ENCODE data around the gene DYNC1LI1.
A peak's percentile ranks its signal among the peaks of the same experiment; 100 is the strongest.

The DYNC1LI1 gene

DNA sequence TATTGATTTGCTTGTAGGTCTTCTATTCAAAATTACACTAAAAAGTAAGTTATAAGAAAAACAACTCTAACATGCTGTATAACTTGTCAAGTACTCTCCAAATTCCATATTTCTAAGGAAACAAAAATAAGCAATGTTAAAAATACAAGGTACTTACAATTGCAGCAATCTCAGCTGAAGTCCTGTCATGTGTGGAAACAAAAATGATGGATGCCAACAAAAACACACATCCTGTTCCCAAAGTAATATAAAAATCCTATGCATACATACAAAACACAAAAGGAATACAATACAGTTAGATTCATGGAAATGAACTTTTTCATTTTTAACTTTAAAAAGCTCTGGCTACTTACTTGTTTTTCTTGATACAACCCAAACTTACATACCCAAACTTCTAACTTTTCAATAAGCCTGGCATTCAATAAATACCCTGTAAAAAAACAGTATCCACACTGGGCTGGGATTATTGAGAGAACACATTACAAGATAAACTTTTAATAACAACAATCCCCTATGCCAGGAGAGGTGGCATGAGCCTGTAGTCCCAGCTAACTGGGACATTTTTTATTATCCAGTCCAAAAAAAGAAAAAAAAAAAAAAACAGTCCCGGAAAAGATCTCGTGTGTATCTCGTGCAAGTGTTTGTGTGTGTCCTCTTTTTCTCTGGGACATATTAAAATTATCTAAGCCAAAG is 82.7 kb downstream of the DYNC1LI1 start:
- DNase-seq = no peak

- DNase-seq = peak in 1 of 2 donors; percentile 58
These were observed 86.2 kb downstream of the DYNC1LI1 start for GRCh38 chr3:32484436-32484835.

DNA sequence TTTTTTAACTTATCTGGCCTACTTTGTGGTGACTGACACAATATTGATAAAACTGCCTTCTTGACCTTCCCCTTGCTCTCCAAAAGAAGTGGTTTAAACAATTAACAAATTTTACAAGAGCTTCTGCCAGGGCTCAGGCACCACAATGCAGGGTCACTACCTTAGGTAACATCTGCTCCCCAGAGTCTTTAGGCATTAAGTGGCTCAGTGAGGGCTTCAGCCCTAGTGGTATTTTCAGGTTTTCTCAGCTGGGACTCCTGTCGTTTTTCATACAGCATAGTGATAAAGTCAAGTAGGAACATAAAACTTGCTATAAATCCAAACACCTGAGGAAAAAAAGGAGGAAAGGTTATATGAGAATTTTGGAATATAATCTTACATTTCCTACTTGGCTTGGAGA is 86.9 kb downstream of the DYNC1LI1 start:
- no peak for DNase-seq

- DNase-seq = no peak
These were observed 88.0 kb downstream of the DYNC1LI1 start for GRCh38 chr3:32482693-32483092.

- DNase-seq = no peak
These were observed 88.6 kb downstream of the DYNC1LI1 start for GRCh38 chr3:32481791-32482631.

- no peak for DNase-seq
These were observed 90.1 kb downstream of the DYNC1LI1 start for GRCh38 chr3:32480604-32481003.

Data from CD4-positive, alpha-beta T cell treated with Interleukin-4 for 1 hour (primary cell).